ENCODE results near the gene IQSEC2.

DNA sequence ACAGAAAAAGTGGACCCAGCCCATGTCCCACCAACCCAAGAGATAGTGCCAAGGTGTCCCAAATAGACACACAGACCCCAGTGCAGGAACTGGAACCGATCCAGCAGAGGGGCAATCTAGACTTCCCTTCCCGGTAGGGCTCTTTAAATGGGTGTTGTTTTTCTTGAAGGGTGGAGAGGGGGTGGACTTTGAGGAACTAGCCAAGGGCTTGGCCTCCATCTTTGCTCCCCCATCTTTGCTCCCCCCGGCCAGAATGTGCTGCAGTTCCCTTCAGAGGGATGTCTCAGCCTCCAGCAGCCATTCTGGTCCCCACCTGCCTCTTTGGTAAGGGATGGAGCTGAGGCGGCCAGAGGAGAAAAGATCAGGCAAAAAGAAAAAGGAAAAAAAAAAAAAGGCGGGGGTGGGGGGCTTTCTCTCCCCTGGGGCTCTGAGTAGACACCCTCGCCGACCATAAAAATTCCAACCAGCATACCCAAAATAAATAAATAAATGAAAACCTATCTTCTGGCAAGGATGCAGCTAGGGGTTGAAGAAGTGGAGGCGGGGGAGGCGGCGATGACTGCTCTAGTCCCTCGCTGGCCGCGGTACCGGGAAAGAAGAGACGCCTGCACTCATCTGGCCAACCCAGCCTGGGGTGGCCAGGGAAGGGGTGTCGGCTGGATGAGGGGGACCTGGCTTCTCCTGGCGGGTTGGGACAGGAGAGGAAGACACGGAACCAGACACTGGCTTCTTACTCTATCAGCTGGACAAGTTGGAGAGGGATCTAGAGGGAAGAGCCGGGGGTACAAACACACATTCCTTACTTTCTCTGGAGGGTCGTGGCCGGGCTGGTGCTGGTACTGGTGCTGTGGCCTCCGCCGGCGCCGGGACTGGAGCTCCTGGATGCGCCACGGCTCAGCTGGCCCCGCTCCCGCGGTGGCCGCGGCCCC is 38.5 kb upstream of the IQSEC2 start:
- no peak for TF ChIP-seq BCL6 (CRISPR knock-in tag; IDR thresholded peaks at IDR 0.05)
- no peak for TF ChIP-seq RFX5 (IDR thresholded peaks at IDR 0.05; ENCODE audit: low read depth, low read length)
- TF ChIP-seq SREBF2 (CRISPR knock-in tag; IDR thresholded peaks at IDR 0.05) = no peak
- TF ChIP-seq MXD1 (CRISPR knock-in tag; IDR thresholded peaks at IDR 0.05; ENCODE audit: borderline replicate concordance, poor library complexity, severe bottlenecking) = no peak
- no peak for TF ChIP-seq POLR2A (conservative IDR thresholded peaks at IDR 0.05)
- TF ChIP-seq SRSF3 (IDR thresholded peaks at IDR 0.05; ENCODE audit: insufficient read depth, low read length) = no peak
- TF ChIP-seq EZH2 (IDR thresholded peaks at IDR 0.05; ENCODE audit: borderline replicate concordance, low read depth, low read length) = no peak
- TF ChIP-seq RBM15 (IDR thresholded peaks at IDR 0.05; ENCODE audit: insufficient read depth, low read length) = no peak
- TF ChIP-seq MED1 (CRISPR knock-in tag; IDR thresholded peaks at IDR 0.05; ENCODE audit: borderline replicate concordance) = no peak
- no peak for TF ChIP-seq HDAC2 (IDR thresholded peaks at IDR 0.05)
- no peak for TF ChIP-seq POLR2AphosphoS5 (IDR thresholded peaks at IDR 0.05; ENCODE audit: control insufficient read depth, insufficient read depth, low read depth, low read length)

All from K562 (cell line).